ENCODE results near the gene PRELID3B.

Gene PRELID3B

DNA sequence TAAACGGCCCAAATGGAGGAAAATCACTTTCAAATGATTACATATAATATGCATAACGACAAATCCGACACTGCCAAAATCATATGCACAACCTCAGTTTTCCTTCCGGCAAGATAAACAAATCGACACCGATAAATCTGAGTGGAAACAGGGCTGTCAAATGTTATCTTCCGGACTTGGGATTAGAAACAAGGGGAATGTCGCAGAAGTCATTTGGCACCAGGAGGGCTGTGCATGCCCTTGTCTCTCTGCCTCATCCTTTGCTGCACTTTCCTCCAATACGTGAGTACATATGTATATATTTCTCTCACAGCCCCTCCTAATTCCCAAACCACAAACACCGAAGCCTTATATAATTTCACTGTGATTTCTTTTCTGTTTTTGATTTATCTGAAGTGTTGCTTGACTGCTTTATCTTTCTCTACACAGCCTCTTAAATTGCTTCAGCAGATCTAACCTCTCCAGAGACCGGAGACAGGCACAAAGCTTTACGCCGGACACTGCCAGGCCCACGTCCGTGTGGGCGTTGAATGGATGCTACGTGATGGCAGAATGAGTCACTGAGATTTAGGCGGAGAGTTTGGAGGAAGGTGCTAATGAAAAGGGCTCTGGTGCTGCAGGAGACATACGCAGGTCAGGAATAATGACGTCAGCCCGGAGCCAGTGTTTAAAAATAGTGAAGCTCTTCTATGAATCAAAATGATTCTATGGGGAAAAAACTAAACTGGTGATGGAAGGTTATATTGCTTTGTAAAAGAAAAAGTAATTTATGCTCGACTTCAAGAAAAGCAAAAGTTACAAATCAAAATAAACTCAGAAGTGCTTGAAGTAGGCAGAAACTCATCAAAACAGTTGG, 21.0 kb upstream of the PRELID3B start:
- WGBS, result 55% methylated on average over 20 of the region's 22 CpGs
- Histone ChIP-seq H2AFZ (ENCODE audit: low read depth, low read length) (no peak overlapping the region), H3K36me3 (ENCODE audit: control insufficient read depth in 1 of 2, insufficient read depth in 2 of 2, low read depth in 1 of 2, low read length in 2 of 2) (no peaks in the 10 kb centered on the region)

DNA sequence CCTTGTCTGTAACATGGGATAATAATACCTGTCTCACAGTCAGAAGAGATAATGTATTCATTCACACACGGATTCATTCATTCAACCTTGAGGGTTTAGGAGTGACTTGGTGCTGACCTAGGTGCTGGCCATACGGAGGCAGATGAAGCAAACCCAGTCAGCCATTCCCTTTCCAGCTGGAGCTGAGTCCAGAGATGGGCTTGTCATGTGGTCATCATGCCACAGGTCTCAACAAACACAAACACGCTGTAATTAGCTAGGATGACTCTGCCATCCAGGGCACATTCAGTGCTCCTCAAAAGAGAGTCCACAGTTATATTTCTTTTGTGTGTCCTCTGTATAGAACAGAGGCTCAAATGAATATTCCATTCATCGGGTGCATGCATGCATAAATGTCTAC, 19.5 kb upstream of the PRELID3B start:
- no peak overlapping the region for H3K14ac ChIP-seq (ENCODE audit: low read length in 2 of 2)
- peaks cover 0 to 4% of the 10 kb centered on the region in 2 experiments for H3K27me3 ChIP-seq (ENCODE audit: control insufficient read depth in 1 of 2, insufficient read depth in 1 of 2, low read length in 2 of 2)
- H3K4ac ChIP-seq (ENCODE audit: low read depth in 1 of 2, low read length in 2 of 2), result no peak overlapping the region
- DNase-seq, result no peak
- H2AFZ ChIP-seq (ENCODE audit: low read depth, low read length), result no peak overlapping the region
- peaks cover 2% of the 10 kb centered on the region for H3K4me1 ChIP-seq (ENCODE audit: control insufficient read depth, insufficient read depth, low read depth, low read length)
- H3K27ac ChIP-seq (ENCODE audit: low read length, poor library complexity, severe bottlenecking), result no peak overlapping the region
- no peak overlapping the region for H2AK5ac ChIP-seq (ENCODE audit: low read length, severe bottlenecking)
- no peak overlapping the region for H2BK12ac ChIP-seq (ENCODE audit: low read length in 2 of 2)
- H3K79me1 ChIP-seq (replicated peaks; ENCODE audit: low read length, poor library complexity, severe bottlenecking), result no peaks in the 10 kb centered on the region
- H4K8ac ChIP-seq (ENCODE audit: low read length), result no peak overlapping the region
- no peaks in the 10 kb centered on the region for H3K36me3 ChIP-seq (ENCODE audit: control insufficient read depth in 1 of 2, insufficient read depth in 2 of 2, low read depth in 1 of 2, low read length in 2 of 2)
- no peak overlapping the region for H3K18ac ChIP-seq (ENCODE audit: low read depth in 1 of 2, low read length in 2 of 2)
- no peak overlapping the region for H3K23ac ChIP-seq (ENCODE audit: low read length in 2 of 2)
- H3K4me2 ChIP-seq (ENCODE audit: low read length, poor library complexity, severe bottlenecking), result no peak overlapping the region
- H2BK120ac ChIP-seq (ENCODE audit: low read depth, low read length), result no peak overlapping the region
- no peak overlapping the region for H2BK15ac ChIP-seq (ENCODE audit: low read depth, poor library complexity, severe bottlenecking)
- no peak overlapping the region for H3K4me3 ChIP-seq (ENCODE audit: insufficient read depth in 1 of 2, low read depth in 1 of 2, low read length in 2 of 2)
- H4K91ac ChIP-seq (ENCODE audit: low read length), result no peak overlapping the region
- H3K9ac ChIP-seq (ENCODE audit: low read length), result no peak overlapping the region
- no peaks in the 10 kb centered on the region for H3K9me3 ChIP-seq (ENCODE audit: control insufficient read depth, low read length)
- H2BK5ac ChIP-seq (ENCODE audit: low read depth, low read length, poor library complexity, severe bottlenecking), result no peak overlapping the region
- WGBS, result 73% methylated on average over 4 of the region's 4 CpGs

More for the DNA sequence above, 21.0 kb upstream of the PRELID3B start:
- Histone ChIP-seq H2BK12ac (ENCODE audit: low read length in 2 of 2) (no peak overlapping the region), H3K27me3 (ENCODE audit: control insufficient read depth in 1 of 2, insufficient read depth in 1 of 2, low read length in 2 of 2) (peaks cover under 1 to 8% of the 10 kb centered on the region in 2 experiments), H3K27ac (ENCODE audit: low read length, poor library complexity, severe bottlenecking) (no peak overlapping the region), H3K23ac (ENCODE audit: low read length in 2 of 2) (no peak overlapping the region), H3K18ac (ENCODE audit: low read depth in 1 of 2, low read length in 2 of 2) (no peak overlapping the region), H3K4ac (ENCODE audit: low read depth in 1 of 2, low read length in 2 of 2) (no peak overlapping the region), H2AK5ac (ENCODE audit: low read length, severe bottlenecking) (no peak overlapping the region), H3K4me3 (ENCODE audit: insufficient read depth in 1 of 2, low read depth in 1 of 2, low read length in 2 of 2) (peak overlapping the region in 1 of 2 experiments; percentile 62), H2BK120ac (ENCODE audit: low read depth, low read length) (no peak overlapping the region), H3K79me1 (replicated peaks; ENCODE audit: low read length, poor library complexity, severe bottlenecking) (no peaks in the 10 kb centered on the region), H3K9me3 (ENCODE audit: control insufficient read depth, low read length) (no peaks in the 10 kb centered on the region), H3K4me2 (ENCODE audit: low read length, poor library complexity, severe bottlenecking) (no peak overlapping the region), H2BK5ac (ENCODE audit: low read depth, low read length, poor library complexity, severe bottlenecking) (no peak overlapping the region), H3K14ac (ENCODE audit: low read length in 2 of 2) (no peak overlapping the region), H2BK15ac (ENCODE audit: low read depth, poor library complexity, severe bottlenecking) (no peak overlapping the region), H3K9ac (ENCODE audit: low read length) (peak overlapping the region; percentile 49), H4K8ac (ENCODE audit: low read length) (no peak overlapping the region), H4K91ac (ENCODE audit: low read length) (no peak overlapping the region), H3K4me1 (ENCODE audit: control insufficient read depth, insufficient read depth, low read depth, low read length) (peaks cover 2% of the 10 kb centered on the region)
- peak; percentile 35 for DNase-seq

DNA sequence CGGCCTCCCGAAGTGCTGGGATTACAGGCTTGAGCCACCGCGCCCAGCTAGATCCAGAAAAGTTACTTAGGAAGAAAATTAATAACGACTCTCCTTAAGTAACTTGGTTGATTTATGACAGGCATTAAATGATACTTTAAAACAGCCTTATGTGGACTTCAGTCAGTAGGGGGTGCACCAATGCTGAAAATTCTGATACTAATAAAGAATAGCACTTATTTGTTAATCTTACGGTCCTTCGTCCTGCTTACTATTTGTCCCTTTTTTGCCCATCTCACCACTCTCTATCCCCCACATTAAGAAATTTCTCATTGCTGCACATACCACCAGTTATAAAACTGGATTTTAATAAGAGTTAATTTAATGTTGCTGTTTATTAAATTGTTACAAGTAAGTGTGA, 12.7 kb upstream of the PRELID3B start:
- Histone ChIP-seq H3K14ac (ENCODE audit: low read length in 2 of 2) (no peak overlapping the region), H2BK12ac (ENCODE audit: low read length in 2 of 2) (no peak overlapping the region), H4K8ac (ENCODE audit: low read length) (no peak overlapping the region), H2AK5ac (ENCODE audit: low read length, severe bottlenecking) (no peak overlapping the region), H3K27me3 (ENCODE audit: control insufficient read depth in 1 of 2, insufficient read depth in 1 of 2, low read length in 2 of 2) (peaks cover 7 to 8% of the 10 kb centered on the region in 2 experiments), H3K9me3 (ENCODE audit: control insufficient read depth, low read length) (no peaks in the 10 kb centered on the region), H3K4ac (ENCODE audit: low read depth in 1 of 2, low read length in 2 of 2) (no peak overlapping the region), H3K4me2 (ENCODE audit: low read length, poor library complexity, severe bottlenecking) (no peak overlapping the region), H3K79me1 (replicated peaks; ENCODE audit: low read length, poor library complexity, severe bottlenecking) (no peaks in the 10 kb centered on the region), H2BK120ac (ENCODE audit: low read depth, low read length) (no peak overlapping the region), H2BK15ac (ENCODE audit: low read depth, poor library complexity, severe bottlenecking) (no peak overlapping the region), H2AFZ (ENCODE audit: low read depth, low read length) (no peak overlapping the region), H3K36me3 (ENCODE audit: control insufficient read depth in 1 of 2, insufficient read depth in 2 of 2, low read depth in 1 of 2, low read length in 2 of 2) (no peaks in the 10 kb centered on the region), H4K91ac (ENCODE audit: low read length) (no peak overlapping the region), H3K18ac (ENCODE audit: low read depth in 1 of 2, low read length in 2 of 2) (no peak overlapping the region), H3K4me1 (ENCODE audit: control insufficient read depth, insufficient read depth, low read depth, low read length) (no peaks in the 10 kb centered on the region), H3K27ac (ENCODE audit: low read length, poor library complexity, severe bottlenecking) (no peak overlapping the region), H3K23ac (ENCODE audit: low read length in 2 of 2) (no peak overlapping the region), H2BK5ac (ENCODE audit: low read depth, low read length, poor library complexity, severe bottlenecking) (no peak overlapping the region), H3K9ac (ENCODE audit: low read length) (peak overlapping the region; percentile 30), H3K4me3 (ENCODE audit: insufficient read depth in 1 of 2, low read depth in 1 of 2, low read length in 2 of 2) (no peak overlapping the region)
- no peak for DNase-seq
- 94% methylated on average over 6 of the region's 7 CpGs for WGBS

DNA sequence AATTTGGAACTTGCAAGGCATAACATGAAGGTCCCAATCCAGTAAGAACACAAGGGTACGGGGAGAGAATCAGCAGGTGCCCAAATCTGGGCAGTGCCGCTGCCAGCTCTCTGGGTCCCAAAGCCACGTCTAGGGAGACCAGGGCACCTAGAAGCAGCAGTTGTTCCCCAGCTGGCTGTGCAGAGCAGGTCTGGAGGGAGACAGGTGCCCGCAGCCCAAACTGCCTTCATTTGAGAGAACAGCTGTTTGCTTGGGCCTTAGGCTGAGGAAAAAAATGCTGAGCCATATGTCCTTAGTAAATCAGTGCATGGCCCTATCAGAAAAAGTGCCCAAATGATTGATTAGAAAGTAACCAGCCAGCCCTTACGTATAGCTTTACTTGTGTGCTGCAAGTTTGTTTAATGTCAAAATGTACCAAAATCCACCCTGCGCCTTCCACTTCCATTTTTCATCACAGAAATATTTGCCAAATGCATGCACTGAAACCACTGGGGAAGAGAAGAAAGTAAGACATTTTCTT, 9.1 kb upstream of the PRELID3B start:
- no peaks in the 10 kb centered on the region for H3K79me1 ChIP-seq (replicated peaks; ENCODE audit: low read length, poor library complexity, severe bottlenecking)
- H3K27ac ChIP-seq (ENCODE audit: low read length, poor library complexity, severe bottlenecking), result no peak overlapping the region
- no peaks in the 10 kb centered on the region for H3K4me1 ChIP-seq (ENCODE audit: control insufficient read depth, insufficient read depth, low read depth, low read length)
- DNase-seq, result no peak
- H3K23ac ChIP-seq (ENCODE audit: low read length in 2 of 2), result no peak overlapping the region
- H2BK120ac ChIP-seq (ENCODE audit: low read depth, low read length), result no peak overlapping the region
- no peak overlapping the region for H3K14ac ChIP-seq (ENCODE audit: low read length in 2 of 2)
- no peak overlapping the region for H2BK12ac ChIP-seq (ENCODE audit: low read length in 2 of 2)
- no peak overlapping the region for H3K4me3 ChIP-seq (ENCODE audit: insufficient read depth in 1 of 2, low read depth in 1 of 2, low read length in 2 of 2)
- WGBS, result 87% methylated on average over 6 of the region's 6 CpGs
- no peak overlapping the region for H4K8ac ChIP-seq (ENCODE audit: low read length)
- H3K18ac ChIP-seq (ENCODE audit: low read depth in 1 of 2, low read length in 2 of 2), result no peak overlapping the region
- H2BK15ac ChIP-seq (ENCODE audit: low read depth, poor library complexity, severe bottlenecking), result no peak overlapping the region
- H3K4ac ChIP-seq (ENCODE audit: low read depth in 1 of 2, low read length in 2 of 2), result no peak overlapping the region
- H3K9me3 ChIP-seq (ENCODE audit: control insufficient read depth, low read length), result no peaks in the 10 kb centered on the region
- H3K9ac ChIP-seq (ENCODE audit: low read length), result no peak overlapping the region
- no peak overlapping the region for H2AFZ ChIP-seq (ENCODE audit: low read depth, low read length)
- H3K36me3 ChIP-seq (ENCODE audit: control insufficient read depth in 1 of 2, insufficient read depth in 2 of 2, low read depth in 1 of 2, low read length in 2 of 2), result no peaks in the 10 kb centered on the region
- no peak overlapping the region for H4K91ac ChIP-seq (ENCODE audit: low read length)
- H2AK5ac ChIP-seq (ENCODE audit: low read length, severe bottlenecking), result no peak overlapping the region
- peaks cover 7 to 13% of the 10 kb centered on the region in 2 experiments for H3K27me3 ChIP-seq (ENCODE audit: control insufficient read depth in 1 of 2, insufficient read depth in 1 of 2, low read length in 2 of 2)
- H2BK5ac ChIP-seq (ENCODE audit: low read depth, low read length, poor library complexity, severe bottlenecking), result no peak overlapping the region
- no peak overlapping the region for H3K4me2 ChIP-seq (ENCODE audit: low read length, poor library complexity, severe bottlenecking)
